A673 (cell line): ENCODE results near the gene ATXN10.

Source experiments
- EZH2 ChIP-seq: fragments of 200-600 bp; sonication (generic); IDR thresholded peaks from 2 replicates; pipeline ENCODE4 v1.6.1; 2017; ENCODE audit warnings: borderline replicate concordance, low read depth, mild to moderate bottlenecking, mixed read lengths, antibody characterized with exemption, low read length; ENCODE audit not compliant: poor library complexity, severe bottlenecking
- TF ChIP-seq, protein P1 (sequence below): fragments of 300-800, 200-600 bp; sonication (generic); conservative IDR thresholded peaks from 2 replicates; pipeline ENCODE4 v1.5.1; 2017; ENCODE audit warnings: low read depth, mild to moderate bottlenecking, antibody characterized with exemption, low read length, moderate library complexity, mixed read lengths

- TF ChIP-seq, protein P1, sequence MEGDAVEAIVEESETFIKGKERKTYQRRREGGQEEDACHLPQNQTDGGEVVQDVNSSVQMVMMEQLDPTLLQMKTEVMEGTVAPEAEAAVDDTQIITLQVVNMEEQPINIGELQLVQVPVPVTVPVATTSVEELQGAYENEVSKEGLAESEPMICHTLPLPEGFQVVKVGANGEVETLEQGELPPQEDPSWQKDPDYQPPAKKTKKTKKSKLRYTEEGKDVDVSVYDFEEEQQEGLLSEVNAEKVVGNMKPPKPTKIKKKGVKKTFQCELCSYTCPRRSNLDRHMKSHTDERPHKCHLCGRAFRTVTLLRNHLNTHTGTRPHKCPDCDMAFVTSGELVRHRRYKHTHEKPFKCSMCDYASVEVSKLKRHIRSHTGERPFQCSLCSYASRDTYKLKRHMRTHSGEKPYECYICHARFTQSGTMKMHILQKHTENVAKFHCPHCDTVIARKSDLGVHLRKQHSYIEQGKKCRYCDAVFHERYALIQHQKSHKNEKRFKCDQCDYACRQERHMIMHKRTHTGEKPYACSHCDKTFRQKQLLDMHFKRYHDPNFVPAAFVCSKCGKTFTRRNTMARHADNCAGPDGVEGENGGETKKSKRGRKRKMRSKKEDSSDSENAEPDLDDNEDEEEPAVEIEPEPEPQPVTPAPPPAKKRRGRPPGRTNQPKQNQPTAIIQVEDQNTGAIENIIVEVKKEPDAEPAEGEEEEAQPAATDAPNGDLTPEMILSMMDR: no peak
- no peak for TF ChIP-seq EZH2
These were observed 31.9 kb upstream of the ATXN10 start for GRCh38 chr22:45639747-45640102.
